Endothelial cell of umbilical vein (primary cell): Measurements from ENCODE around the gene ARHGEF10L.

Source experiments
- POLR2A ChIP-seq: IDR thresholded peaks from 2 replicates; pipeline ENCODE4 v1.6.1; 2012; ENCODE audit warnings: low read depth, mild to moderate bottlenecking, control low read depth, low read length
- POLR2AphosphoS5 ChIP-seq: IDR thresholded peaks from 2 replicates; pipeline ENCODE4 v1.6.1; 2012; ENCODE audit warnings: low read depth, mild to moderate bottlenecking, control low read depth, low read length, moderate library complexity; ENCODE audit not compliant: insufficient read depth

GRCh38 chr1:17600321-17600720 lies 60.8 kb downstream of the ARHGEF10L start:
- TF ChIP-seq POLR2A (no peak), POLR2AphosphoS5 (no peak)
